H1 (cell line): ENCODE data around the gene MYBPH. TPM values are rescaled to one million over a fixed set of nuclear protein-coding genes. Genes with fewer than 3 reads are reported as not detected.

ENCODE experiments used
- CHD7 ChIP-seq: fragments of 300-600 bp; sonication (generic); IDR thresholded peaks from 2 replicates; pipeline ENCODE4 v1.7.1; 2012; ENCODE audit warnings: low read length, moderate library complexity, mild to moderate bottlenecking, inconsistent platforms; ENCODE audit not compliant: insufficient replicate concordance
- polyA plus RNA-seq, 7 experiments: library from polyadenylated mRNA; depleted of rRNA in 3 of 7; stranded (reverse) in 5 of 7; unstranded in 2 of 7; fragments of >200 nt in 5 of 7; fragments of 200-250 nt in 2 of 7; gene quantifications; 1 replicate in 5 of 7; 2 replicates in 1 of 7; 4 replicates in 1 of 7; pipeline versions ENCODE4 v1.2.1 to v1.2.3, GENCODE V29; 2011 to 2013; ENCODE audit warnings: missing spikeins in 2 of 7, mixed read lengths in 2 of 7
- total RNA-seq: library from RNA; stranded (reverse); fragmentation: NEBNext Ultra II Directional; extraction: Animal tissue kit (Norgen Biotek cat#: 25700); gene quantifications from 2 replicates; pipeline ENCODE4 v1.2.1, GENCODE V29; 2021

Gene MYBPH
- total and polyA plus RNA-seq, 2 of the 8 experiments (the other 6 are each of a cell fraction or from before 2014, with no cell fraction given) = not detected

- no peak for TF ChIP-seq CHD7
Observed at GRCh38 chr1:203133970-203134725, 41.5 kb downstream of the MYBPH start (continued).
